Fibroblast of the aortic adventitia (primary cell): Measurements from ENCODE around the gene LGALS3BP. TPM values are rescaled to one million over a fixed set of nuclear protein-coding genes. Genes with fewer than 3 reads are reported as not detected.
A peak's percentile ranks its signal among the peaks of the same experiment; 100 is the strongest.

Experiments
- DNase-seq: peaks from one replicate; pipeline ENCODE4 v3.0.0-alpha.2; 2010; ENCODE audit warnings: low read depth
- H3K4me3 ChIP-seq: 2 replicates; pipeline ENCODE4 v1.5.1; 2011; ENCODE audit warnings: low read depth, mild to moderate bottlenecking, control low read depth, low read length, moderate library complexity
- total RNA-seq: library from RNA; depleted of rRNA; stranded (reverse); fragments of >200 nt; gene quantifications from 2 replicates; pipeline ENCODE4 v1.2.3, GENCODE V29; 2012; ENCODE audit warnings: low replicate concordance
- TF ChIP-seq, protein P1 (sequence below): IDR thresholded peaks from 2 replicates; pipeline ENCODE4 v1.5.1; 2011; ENCODE audit warnings: mild to moderate bottlenecking, low read length, control low read depth, inconsistent platforms; ENCODE audit not compliant: insufficient read depth

The LGALS3BP gene
- total RNA-seq, 1 donor: 87.2 TPM

- no peak for DNase-seq
- TF ChIP-seq, protein P1, sequence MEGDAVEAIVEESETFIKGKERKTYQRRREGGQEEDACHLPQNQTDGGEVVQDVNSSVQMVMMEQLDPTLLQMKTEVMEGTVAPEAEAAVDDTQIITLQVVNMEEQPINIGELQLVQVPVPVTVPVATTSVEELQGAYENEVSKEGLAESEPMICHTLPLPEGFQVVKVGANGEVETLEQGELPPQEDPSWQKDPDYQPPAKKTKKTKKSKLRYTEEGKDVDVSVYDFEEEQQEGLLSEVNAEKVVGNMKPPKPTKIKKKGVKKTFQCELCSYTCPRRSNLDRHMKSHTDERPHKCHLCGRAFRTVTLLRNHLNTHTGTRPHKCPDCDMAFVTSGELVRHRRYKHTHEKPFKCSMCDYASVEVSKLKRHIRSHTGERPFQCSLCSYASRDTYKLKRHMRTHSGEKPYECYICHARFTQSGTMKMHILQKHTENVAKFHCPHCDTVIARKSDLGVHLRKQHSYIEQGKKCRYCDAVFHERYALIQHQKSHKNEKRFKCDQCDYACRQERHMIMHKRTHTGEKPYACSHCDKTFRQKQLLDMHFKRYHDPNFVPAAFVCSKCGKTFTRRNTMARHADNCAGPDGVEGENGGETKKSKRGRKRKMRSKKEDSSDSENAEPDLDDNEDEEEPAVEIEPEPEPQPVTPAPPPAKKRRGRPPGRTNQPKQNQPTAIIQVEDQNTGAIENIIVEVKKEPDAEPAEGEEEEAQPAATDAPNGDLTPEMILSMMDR: no peak
- H3K4me3 ChIP-seq: no peak overlapping the region
Measured at GRCh38 chr17:78992542-78993212, 13.0 kb upstream of the LGALS3BP start.

- TF ChIP-seq, protein P1: no peak
- no peak overlapping the region for H3K4me3 ChIP-seq
- no peak for DNase-seq
Measured at GRCh38 chr17:78991906-78992532, 12.3 kb upstream of the LGALS3BP start.

DNA sequence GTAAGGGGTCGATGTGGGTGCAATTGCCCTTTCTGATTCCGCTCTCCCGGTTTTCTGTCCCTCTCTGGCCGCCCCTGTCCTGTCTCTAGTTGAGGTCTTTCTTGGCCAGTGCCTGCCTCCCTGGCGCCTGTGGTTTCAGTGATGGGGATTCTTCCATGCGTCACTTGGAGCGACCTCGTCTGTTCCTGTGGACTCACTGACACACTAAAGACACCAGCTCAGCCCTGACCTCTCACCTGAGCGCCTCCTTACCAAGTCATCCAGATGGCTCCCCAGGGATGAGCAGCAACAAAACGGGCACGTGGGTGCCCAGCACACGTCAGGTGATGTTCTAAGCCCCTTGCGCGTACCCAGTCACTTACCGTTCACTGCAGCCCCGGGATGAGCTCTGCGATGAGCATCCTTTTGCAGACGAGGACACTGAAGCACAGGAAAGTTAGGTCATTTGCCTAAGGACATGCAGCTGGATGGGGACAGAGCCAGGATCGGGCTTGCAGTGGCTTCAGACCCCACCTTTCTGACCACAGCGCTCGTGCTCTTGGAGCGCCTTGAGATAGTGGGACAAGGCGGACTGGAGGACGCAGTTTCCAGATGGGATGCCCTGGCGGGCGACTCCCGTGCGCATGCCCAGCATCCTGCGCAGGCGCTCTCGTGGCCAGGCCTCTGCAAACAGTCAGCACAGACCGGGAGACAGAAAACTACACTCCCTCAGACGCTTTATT is 11.5 kb upstream of the LGALS3BP start:
- TF ChIP-seq, protein P1: no peak
- H3K4me3 ChIP-seq: no peak overlapping the region
- DNase-seq: no peak

DNA sequence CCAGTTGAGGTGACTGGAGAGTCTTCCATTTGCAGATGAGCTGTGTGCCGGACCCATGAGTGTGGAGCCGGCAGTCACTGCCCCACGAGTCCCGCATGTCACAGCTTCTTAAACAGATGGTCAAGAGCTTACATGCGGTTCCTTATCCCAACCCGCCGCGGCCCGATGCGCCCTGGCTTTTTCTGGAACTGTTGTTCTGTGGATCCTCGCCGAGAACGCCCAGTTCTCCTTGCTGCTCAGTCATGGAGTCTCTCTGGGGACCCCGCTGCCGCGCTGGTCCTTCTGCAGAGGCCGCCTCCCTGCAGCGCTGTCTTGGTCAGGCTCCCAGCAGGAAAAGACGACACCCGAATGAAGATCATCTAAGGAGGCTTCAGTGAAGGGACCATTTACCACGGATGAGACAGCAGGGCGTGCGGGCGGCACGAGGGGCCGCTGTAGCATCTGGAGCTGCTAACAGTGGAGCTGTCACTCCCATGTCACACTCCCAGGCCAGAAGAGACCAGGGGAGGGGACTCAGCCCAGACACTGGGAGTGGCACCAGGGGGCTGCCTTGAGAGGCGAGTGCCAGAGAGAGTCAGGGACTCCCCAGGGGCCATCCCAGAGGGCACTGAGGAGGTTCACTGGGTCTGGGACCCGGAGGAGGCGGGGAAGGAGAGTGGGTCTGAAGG is 10.8 kb upstream of the LGALS3BP start:
- DNase-seq: no peak
- H3K4me3 ChIP-seq: no peak overlapping the region
- TF ChIP-seq, protein P1: no peak

- DNase-seq: no peak
- no peak overlapping the region for H3K4me3 ChIP-seq
- TF ChIP-seq, protein P1: no peak
Measured at GRCh38 chr17:78988152-78988551, 8.4 kb upstream of the LGALS3BP start.

DNA sequence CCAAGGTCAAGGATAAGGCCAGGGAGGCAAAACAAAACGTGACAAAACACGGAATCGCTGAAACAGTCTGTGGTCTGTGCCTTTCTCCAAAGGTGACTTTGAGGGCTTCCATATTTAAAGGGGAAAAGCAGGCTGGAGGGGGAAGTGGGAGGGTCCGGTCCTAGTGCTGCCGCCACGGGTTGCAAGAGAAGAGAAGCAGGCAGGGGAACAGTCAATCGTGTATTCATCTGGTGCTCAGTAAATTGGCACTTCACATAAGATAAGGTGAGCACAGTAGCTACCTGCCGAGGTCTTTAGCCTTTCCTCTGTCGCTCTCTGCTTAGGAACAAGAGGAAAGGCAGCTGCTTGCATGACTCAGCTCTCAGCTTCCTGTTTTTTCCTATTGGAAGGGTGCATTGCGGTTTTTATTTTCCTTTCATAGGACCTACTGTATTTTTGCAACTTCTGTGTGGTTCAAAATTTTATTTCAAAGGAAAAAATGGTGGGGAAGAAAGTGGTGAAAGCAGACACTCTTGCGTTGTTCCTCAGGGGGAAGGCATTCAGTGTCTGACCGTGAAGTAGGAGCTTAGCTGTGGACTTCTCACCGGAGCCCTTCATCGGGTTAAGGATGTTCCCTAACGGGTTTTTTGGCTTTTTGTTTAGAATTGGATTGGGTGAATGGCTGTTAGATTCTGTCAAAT is 7.1 kb upstream of the LGALS3BP start:
- H3K4me3 ChIP-seq: peak overlapping the region; percentile 57
- TF ChIP-seq, protein P1: no peak
- DNase-seq: peak; percentile 73
